ENCODE results near the gene CSNK1A1. TPM values are rescaled to one million over a fixed set of nuclear protein-coding genes. Genes with fewer than 3 reads are reported as not detected.
"Not testable (repeated sequence)": the region's sequence is repeated elsewhere in the genome, so short reads cannot be mapped to it uniquely, and the experiment has no call there.

CSNK1A1 gene
- total RNA-seq, 1 donor from 2014 or later = 294 TPM

DNA sequence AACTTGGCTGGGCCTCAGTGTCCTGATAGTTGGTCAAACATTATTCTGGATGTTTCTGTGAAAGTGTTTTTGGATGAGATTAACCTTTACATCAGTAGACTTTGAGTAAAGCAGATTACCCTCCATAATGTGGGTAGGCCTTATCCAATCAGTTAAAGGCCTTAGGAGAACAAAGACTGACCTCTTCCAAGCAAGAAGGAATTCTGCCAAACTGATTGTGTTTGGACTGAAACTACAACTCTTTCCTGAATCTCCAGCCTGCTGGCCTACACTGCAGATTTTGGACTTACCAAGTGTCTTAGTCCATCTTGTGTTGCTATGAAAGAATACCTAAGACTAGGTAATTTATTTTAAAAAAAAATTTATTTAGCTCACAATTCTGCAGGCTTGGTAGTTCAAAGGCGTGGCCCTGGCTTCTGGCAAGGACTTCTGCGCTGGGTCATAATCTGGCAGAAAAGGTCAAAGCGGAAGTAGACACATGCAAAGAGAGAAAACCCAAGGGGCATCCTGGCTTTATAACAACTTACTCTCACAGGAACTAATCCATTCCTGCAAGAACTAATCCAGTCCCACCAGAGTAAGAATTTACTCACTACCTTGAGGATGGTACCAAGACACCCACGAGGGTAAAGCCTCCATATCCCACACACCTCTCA is 21.5 kb upstream of the CSNK1A1 start:
- no peak for DNase-seq (ENCODE audit: low read depth in 2 of 2)

GRCh38 chr5:149572170-149572569 is 20.9 kb upstream of the CSNK1A1 start:
- no peak for DNase-seq (ENCODE audit: low read depth in 2 of 2)

DNA sequence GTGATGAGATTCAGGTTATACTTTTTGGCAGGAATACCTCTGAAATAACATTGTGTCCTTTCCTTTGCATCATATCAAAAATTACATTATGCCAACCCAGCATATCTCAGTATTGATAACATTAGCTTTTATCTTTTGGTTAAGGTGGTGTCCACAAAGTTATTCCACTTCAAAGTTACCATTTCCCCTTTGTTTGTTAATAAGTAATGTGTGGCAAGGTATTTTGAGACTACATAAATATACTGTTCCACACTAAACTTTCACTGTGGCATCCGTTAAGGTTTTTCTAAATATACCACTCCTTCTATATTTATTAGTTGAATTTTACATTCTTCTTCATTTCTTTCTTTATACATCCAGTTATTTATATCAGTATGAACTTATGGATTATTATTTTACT is 16.0 kb upstream of the CSNK1A1 start:
- no peak for DNase-seq (ENCODE audit: low read depth in 2 of 2)

DNA sequence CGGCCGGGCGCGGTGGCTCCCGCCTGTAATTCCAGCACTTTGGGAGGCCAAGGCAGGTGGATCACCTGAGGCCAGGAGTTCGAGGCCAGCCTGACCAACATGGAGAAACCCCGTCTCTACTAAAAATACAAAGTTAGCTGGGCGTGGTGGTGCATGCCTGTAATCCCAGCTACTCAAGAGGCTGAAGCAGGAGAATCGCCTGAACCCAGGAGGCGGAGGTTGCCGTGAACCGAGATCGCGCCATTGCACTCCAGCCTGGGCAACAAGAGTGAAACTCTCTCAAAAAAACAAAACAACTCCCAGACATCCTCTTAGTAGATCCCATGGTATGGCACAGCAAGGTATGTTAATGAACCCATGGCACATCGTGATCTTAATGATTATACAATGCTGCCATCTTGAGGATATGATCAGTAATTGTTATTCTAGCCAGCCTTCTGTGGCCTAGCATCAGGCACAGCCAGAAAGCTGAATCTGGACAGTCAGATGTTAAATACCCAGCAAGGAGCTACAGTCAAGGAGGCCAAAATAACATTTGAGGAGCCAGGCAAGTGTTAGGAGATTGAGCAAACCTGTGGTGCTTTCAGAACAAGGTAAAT is 13.4 kb upstream of the CSNK1A1 start:
- peak; percentile 85 to 88 for DNase-seq (ENCODE audit: low read depth in 2 of 2)

DNA sequence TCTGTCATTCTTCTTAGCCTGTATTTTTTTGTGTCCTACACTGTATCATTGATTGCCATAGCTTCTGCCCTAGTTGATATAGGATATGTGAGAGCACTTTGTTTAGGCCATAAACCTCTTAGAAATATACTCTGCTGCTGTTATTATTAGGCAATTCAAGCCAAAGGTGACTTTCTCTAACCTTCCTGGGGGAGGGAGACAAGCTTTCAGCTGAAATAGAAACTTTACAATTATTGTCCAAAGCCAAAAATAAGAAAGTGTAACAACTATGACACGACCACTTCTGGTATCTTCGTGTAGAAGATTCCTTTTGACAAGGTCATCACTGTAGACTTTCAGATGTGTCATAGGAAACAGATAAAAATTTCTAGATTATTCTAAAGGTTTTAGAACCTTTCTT is 12.2 kb upstream of the CSNK1A1 start:
- DNase-seq (ENCODE audit: low read depth in 2 of 2) = peak in 1 of 2 donors; percentile 17

DNA sequence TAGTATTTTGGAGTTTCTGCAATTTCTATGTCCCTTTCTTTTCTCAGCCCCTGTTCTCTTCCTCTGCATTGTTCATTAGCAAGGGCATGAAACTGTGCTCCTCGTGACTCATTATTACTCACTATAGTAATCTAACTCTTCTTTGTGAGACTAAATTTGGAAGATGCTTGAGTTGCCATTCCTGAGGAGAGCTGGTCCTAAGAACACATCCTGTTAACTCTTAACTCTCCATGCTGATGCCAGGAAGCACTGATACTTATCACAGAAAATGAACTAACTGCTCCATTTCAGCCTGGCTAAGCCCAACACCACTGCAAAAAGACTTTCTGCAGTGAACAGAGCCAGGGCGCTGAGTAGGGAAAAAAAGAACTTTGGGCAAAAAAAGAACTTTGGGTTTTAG is 10.6 kb upstream of the CSNK1A1 start:
- DNase-seq (ENCODE audit: low read depth in 2 of 2) = peak; percentile 48 to 96

- DNase-seq (ENCODE audit: low read depth in 2 of 2) = no peak
Measured at GRCh38 chr5:149559706-149560105, 8.5 kb upstream of the CSNK1A1 start.

DNA sequence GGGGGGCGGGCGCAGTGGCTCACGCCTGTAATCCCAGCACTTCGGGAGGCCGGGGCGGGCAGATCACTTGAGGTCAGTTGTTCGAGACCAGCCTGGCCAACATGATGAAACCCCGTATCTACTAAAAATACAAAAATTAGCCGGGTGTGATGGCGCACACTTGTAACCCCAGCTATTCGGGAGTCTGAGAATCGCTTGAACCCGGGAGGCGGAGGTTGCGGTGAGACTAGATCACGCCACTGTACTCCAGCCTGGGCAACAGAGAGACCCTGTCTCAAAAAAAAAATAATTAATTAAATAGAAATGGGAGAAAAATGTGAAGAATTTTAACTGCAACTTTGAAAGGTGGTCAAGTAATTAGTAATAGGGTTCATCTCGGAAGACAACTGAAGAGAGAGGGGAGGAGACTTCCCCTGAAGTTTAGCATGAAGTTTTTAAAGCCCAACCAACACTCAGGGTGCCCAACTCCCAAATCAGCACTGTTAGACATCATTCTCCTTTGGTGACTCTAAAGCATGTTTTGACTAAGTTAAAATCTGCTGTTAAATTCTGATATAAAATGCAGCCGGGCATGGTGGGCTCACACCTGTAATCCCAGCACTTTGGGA is 1.4 kb upstream of the CSNK1A1 start:
- no peak for DNase-seq (ENCODE audit: low read depth in 2 of 2)

DNA sequence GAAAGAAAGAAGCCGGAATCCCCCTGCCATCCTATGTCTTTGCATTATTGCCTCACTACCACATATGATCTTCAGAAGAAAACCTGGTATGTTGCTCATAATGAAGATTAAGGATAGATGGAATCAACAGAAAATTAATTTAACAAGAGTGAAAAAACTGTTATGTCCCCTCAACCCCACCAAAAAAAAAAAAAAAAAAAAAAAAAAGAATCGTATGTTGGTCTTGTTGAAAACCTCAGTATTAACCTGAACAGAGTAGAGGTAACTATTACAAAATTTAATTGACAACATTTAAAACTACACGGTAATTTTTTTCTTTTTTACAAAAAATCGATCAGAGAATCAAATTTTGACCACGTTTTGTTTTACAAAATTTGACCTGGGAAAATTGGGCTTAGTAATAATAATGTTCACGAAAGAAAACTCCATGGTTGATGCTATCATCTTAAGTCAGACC is 827 bp upstream of the CSNK1A1 start:
- DNase-seq (ENCODE audit: low read depth in 2 of 2) = no peak

- DNase-seq (ENCODE audit: low read depth in 2 of 2) = peak; percentile 17 to 28
Measured at GRCh38 chr5:149550594-149551226, 529 bp downstream of the CSNK1A1 start.

DNA sequence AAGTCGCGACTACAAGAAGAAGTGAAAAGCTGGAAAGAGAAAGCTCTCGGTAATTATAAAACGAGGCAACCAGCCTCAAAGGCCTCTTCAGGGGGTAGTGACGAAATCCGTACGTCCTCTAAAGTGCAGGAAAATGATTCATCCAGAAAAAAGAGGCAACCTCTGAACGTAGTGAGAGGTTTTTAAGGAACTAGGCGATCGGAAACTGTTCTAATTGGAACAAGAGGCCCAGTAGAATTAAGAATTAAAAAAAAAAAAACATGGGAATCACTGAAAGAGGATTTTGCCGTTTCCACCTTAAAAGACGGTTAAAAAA is 1.0 kb downstream of the CSNK1A1 start:
- peak; percentile 57 to 80 for DNase-seq (ENCODE audit: low read depth in 2 of 2)

DNA sequence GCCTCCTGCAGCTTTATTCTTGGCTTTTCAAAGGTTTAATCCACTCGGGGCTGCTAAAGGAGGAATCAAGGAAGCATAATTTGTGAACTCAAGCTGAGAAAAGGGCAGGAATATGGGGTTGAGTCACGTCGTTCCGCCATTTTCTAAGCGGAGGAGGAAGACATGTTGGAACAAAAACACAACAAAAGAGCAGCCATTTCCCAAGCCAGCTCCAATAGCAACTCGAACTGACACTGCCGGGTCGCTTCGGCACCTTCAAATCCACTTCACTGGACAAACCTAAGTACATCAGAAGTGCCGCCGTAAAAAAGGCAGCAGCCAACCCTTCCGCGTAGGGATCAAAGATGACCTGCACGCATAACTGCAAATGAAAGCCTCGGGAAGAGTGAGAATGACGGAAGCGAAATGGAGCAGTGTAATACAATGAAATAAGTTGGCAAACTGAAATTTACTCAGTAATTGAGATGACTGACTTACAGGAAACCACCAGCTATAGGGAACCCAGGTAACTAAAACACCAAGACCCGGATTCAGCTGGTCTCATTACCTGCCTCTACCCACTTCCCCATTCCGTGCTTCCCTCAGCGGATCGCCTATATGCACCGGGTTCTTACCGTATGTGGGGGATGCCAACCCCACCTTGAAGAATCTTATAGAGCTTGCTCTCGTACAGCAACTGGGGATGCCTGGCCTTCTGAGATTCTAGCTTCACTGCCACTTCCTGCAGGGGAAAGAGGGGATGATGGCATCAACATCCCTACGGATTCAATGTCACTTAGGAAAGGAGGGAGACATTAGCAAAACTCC is 1.6 kb downstream of the CSNK1A1 start:
- DNase-seq (ENCODE audit: low read depth in 2 of 2) = peak; percentile 58 to 61

DNA sequence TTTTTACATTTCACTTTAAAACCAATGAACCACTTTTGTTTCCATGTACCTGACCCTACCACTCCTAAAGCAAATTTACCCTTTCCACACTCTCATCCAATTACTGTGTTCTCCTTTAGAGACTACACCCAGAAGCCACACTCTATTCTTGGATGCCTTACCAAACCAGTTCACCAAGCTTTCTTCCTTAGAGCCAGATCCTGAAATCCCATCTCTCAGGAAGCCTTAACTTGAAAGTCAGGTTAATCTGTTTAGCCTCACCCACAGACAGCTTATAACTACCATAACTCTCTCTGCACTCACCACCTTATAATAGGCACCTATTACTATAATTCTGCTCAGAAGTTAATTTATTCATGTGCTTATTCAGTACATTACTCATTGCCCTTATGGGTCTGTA is 4.3 kb downstream of the CSNK1A1 start:
- no peak for DNase-seq (ENCODE audit: low read depth in 2 of 2)

GRCh38 chr5:149545327-149545726 is 5.9 kb downstream of the CSNK1A1 start:
- no peak for DNase-seq (ENCODE audit: low read depth in 2 of 2)

DNA sequence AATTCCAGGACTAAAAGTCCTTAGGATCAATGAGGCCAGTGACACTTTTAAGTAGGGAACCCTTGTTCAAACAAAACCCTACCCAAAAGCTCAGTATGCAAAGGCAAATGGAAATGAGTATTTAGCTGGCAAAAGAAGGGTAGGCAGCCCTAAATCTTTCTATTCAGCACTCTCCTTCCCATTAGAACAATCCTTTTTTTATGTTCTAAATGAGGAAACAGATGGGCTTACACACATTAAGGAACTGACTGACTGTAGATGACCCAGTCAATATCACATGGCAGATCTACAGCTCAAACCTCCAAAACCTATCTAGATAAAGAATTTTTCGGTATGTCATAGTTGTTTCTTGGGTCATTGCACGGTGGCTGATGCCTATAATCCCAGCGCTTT is 7.2 kb downstream of the CSNK1A1 start:
- peak in 1 of 2 donors; percentile 36 for DNase-seq (ENCODE audit: low read depth in 2 of 2)

GRCh38 chr5:149543361-149544027 is 7.7 kb downstream of the CSNK1A1 start:
- peak in 1 of 2 donors; percentile 56 for DNase-seq (ENCODE audit: low read depth in 2 of 2)

- no peak for DNase-seq (ENCODE audit: low read depth in 2 of 2)
Measured at GRCh38 chr5:149541893-149542292, 9.3 kb downstream of the CSNK1A1 start.

GRCh38 chr5:149540089-149540488 is 11.2 kb downstream of the CSNK1A1 start:
- peak in 1 of 2 donors; percentile 16 for DNase-seq (ENCODE audit: low read depth in 2 of 2)

DNA sequence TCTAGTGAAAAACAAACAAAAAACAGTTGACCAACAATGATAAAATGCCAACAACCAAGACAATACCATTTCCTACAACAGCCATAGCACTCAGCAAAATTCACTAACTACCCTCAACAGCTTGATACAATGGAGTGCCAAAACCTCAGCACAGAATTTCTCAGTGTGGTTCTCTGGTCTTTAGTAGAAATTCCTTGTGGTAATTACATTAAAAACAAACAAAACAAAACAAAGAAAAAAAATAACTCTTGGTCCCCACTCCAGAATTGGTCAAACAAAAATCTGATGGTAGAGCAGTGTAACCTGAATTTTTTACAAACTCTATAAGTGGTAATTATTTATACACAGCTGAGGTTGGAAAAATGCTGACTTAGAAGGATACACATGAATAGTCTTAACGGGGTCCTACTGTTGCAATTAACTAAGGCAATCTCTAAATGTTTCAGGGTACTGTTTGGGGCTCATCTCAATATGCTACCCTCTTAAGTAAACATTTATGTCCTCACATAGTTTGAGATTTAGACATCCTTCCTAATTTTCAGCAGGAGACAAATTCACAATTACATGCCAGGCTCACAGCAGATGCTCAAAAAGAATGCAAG is 13.8 kb downstream of the CSNK1A1 start:
- no peak for DNase-seq (ENCODE audit: low read depth in 2 of 2)

DNA sequence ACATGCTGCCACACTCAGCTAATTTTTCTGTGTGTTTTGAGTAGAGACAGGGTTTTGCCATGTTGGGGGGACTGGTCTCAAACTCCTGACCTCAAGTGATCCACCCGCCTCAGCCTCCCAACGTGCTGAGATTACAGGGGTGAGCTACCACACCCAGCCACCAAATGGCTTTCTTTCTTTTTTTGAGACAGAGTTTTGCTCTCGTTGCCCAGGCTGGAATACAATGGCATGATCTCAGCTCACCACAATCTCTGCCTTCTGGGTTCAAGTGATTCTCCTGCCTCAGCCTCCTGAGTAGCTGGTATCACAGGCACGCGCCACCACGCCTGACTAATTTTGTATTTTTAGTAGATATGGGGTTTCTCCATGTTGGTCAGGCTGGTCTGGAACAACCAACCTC is 15.5 kb downstream of the CSNK1A1 start:
- not testable (repeated sequence) for DNase-seq (ENCODE audit: low read depth in 2 of 2)

DNA sequence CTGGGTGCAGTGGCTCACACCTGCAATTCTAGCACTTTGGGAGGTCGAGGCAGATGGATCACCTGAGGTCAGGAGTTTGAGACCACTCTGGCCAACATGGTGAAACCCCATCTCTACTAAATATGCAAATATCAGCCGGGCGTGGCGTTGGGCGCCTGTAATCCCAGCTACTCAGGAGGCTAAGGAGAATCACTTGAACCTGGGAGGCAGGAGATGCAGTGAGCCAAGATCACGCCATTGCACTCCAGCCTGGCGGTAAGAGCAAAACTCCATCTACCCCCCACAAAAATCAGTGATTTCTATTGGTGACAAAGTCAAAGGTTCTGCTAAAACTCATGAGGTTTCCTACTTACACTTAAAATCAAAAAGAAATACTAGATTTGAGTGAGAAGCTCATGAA is 18.8 kb downstream of the CSNK1A1 start:
- no peak for DNase-seq (ENCODE audit: low read depth in 2 of 2)

All from lung microvascular endothelial cell (primary cell).